Mesodermal cell (in vitro differentiated cells): ENCODE results near the gene MGAM2.

ENCODE experiments used
- H3K27ac ChIP-seq: 2 replicates; pipeline ENCODE4 v1.7.0; 2013; ENCODE audit warnings: mild to moderate bottlenecking, low read depth, low read length, moderate library complexity; ENCODE audit not compliant: severe bottlenecking
- H3K36me3 ChIP-seq: 2 replicates; pipeline ENCODE4 v1.7.1; 2013; ENCODE audit warnings: mild to moderate bottlenecking, low read length, moderate library complexity; ENCODE audit not compliant: control insufficient read depth, insufficient read depth
- H3K4me1 ChIP-seq: one replicate; pipeline ENCODE4 v1.7.1; 2013; ENCODE audit warnings: mild to moderate bottlenecking, low read length; ENCODE audit not compliant: insufficient read depth, control insufficient read depth, poor library complexity, severe bottlenecking
- H3K4me3 ChIP-seq: 2 replicates; pipeline ENCODE4 v1.7.0; 2013; ENCODE audit warnings: low read length, control low read depth, mild to moderate bottlenecking; ENCODE audit not compliant: insufficient read depth, poor library complexity, severe bottlenecking; ENCODE audit errors: extremely low read depth
- H3K9me3 ChIP-seq: 2 replicates; pipeline ENCODE4 v1.7.1; 2013; ENCODE audit warnings: mild to moderate bottlenecking, low read length, moderate library complexity; ENCODE audit not compliant: control insufficient read depth
- WGBS, 2 experiments: methylation state at CpG; one replicate each; pipeline ENCODE4 v1.1.5; 2013; ENCODE audit warnings: missing lambda C conversion rate in 2 of 2; ENCODE audit not compliant: insufficient coverage in 2 of 2; 5-methylcytosine and 5-hydroxymethylcytosine counted together

MGAM2 gene

GRCh38 chr7:142175594-142175993 is 64.1 kb downstream of the MGAM2 start:
- Histone ChIP-seq H3K9me3 (peaks cover 3% of the 10 kb centered on the region), H3K4me3 (no peak overlapping the region), H3K4me1 (peaks cover 4% of the 10 kb centered on the region), H3K36me3 (no peaks in the 10 kb centered on the region), H3K27ac (no peak overlapping the region)
- 63 to 80% methylated on average over 1 of the region's 3 CpGs for WGBS, 2 experiments

GRCh38 chr7:142176901-142177300 is 65.4 kb downstream of the MGAM2 start:
- 83 to 100% methylated on average over 1 of the region's 1 CpG for WGBS, 2 experiments
- H3K36me3 ChIP-seq: no peaks in the 10 kb centered on the region
- no peak overlapping the region for H3K4me3 ChIP-seq
- peaks cover 4% of the 10 kb centered on the region for H3K4me1 ChIP-seq
- H3K27ac ChIP-seq: no peak overlapping the region
- peaks cover 3% of the 10 kb centered on the region for H3K9me3 ChIP-seq

GRCh38 chr7:142177869-142178268 is 66.4 kb downstream of the MGAM2 start:
- Histone ChIP-seq H3K9me3 (peaks cover 3% of the 10 kb centered on the region), H3K4me1 (peaks cover 4% of the 10 kb centered on the region), H3K36me3 (no peaks in the 10 kb centered on the region), H3K27ac (no peak overlapping the region), H3K4me3 (no peak overlapping the region)

- H3K27ac ChIP-seq: no peak overlapping the region
- no CpG with 5 or more reads among the region's 1 CpG for WGBS, 2 experiments
- no peak overlapping the region for H3K4me3 ChIP-seq
- H3K4me1 ChIP-seq: peaks cover 4% of the 10 kb centered on the region
- no peaks in the 10 kb centered on the region for H3K36me3 ChIP-seq
- peaks cover 2% of the 10 kb centered on the region for H3K9me3 ChIP-seq
Measured at GRCh38 chr7:142180426-142180825, 68.9 kb downstream of the MGAM2 start.

GRCh38 chr7:142181211-142181610 is 69.7 kb downstream of the MGAM2 start:
- Histone ChIP-seq H3K9me3 (no peaks in the 10 kb centered on the region), H3K36me3 (no peaks in the 10 kb centered on the region), H3K27ac (no peak overlapping the region), H3K4me3 (no peak overlapping the region), H3K4me1 (peaks cover 4% of the 10 kb centered on the region)
- 94 to 100% methylated on average over 1 to 2 of the region's 2 CpGs for WGBS, 2 experiments

DNA sequence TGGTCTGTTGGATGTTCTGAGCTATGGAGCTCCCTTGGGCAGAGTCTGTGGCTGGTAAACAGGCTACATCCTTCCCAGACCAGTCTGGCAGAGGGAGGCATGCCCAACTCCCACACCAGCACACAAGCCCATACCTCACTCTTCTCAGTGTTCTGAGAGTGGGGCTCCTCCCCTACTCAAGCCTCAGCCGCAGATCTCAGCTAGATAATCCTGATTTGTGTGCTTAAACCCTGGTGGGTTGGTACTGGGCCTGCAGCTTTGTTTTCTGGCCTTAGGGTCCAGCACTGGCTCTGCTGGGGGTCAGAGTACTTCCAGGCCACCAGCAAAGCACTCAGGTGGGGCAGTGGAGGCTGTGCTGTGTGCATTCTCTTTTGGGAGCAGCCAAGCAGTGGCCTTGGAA is 70.4 kb downstream of the MGAM2 start:
- no peaks in the 10 kb centered on the region for H3K9me3 ChIP-seq
- WGBS, 2 experiments: 88% methylated on average over 1 of the region's 1 CpG; no CpG with 5 or more reads in 1 of the 2 experiments
- peaks cover 4% of the 10 kb centered on the region for H3K4me1 ChIP-seq
- no peak overlapping the region for H3K4me3 ChIP-seq
- no peak overlapping the region for H3K27ac ChIP-seq
- no peaks in the 10 kb centered on the region for H3K36me3 ChIP-seq

GRCh38 chr7:142185069-142185468 is 73.6 kb downstream of the MGAM2 start:
- Histone ChIP-seq H3K27ac (no peak overlapping the region), H3K36me3 (no peaks in the 10 kb centered on the region), H3K4me1 (no peaks in the 10 kb centered on the region), H3K4me3 (no peak overlapping the region), H3K9me3 (no peaks in the 10 kb centered on the region)
- 72% methylated on average over 2 of the region's 3 CpGs; no CpG with 5 or more reads in 1 of the 2 experiments for WGBS, 2 experiments

GRCh38 chr7:142185801-142186200 is 74.3 kb downstream of the MGAM2 start:
- H3K36me3 ChIP-seq: no peaks in the 10 kb centered on the region
- 84 to 86% methylated on average over 5 of the region's 5 CpGs for WGBS, 2 experiments
- H3K27ac ChIP-seq: no peak overlapping the region
- no peaks in the 10 kb centered on the region for H3K9me3 ChIP-seq
- no peaks in the 10 kb centered on the region for H3K4me1 ChIP-seq
- no peak overlapping the region for H3K4me3 ChIP-seq

GRCh38 chr7:142188154-142188553 is 76.6 kb downstream of the MGAM2 start:
- Histone ChIP-seq H3K4me3 (no peak overlapping the region), H3K36me3 (no peaks in the 10 kb centered on the region), H3K27ac (no peak overlapping the region), H3K4me1 (no peaks in the 10 kb centered on the region), H3K9me3 (no peaks in the 10 kb centered on the region)
- 50% methylated on average over 1 of the region's 2 CpGs; no CpG with 5 or more reads in 1 of the 2 experiments for WGBS, 2 experiments

DNA sequence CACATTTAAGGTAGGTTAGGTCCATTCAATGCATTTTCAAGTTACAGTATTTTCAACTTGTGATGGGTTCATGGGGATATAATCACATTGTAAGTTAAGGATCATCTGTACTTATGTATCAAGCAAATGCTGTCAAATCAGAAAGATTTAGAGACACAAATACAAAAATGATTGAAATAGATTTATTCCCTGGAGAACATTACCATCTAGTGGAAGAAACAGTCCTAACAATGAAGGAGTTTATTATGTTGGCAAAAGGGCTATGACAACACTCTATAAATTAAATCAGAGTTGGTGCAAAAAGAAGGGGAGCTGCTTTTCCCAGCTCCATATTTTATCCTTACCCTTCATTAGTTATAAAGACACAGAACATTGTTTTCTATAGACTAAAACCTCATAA is 77.3 kb downstream of the MGAM2 start:
- no peak overlapping the region for H3K4me3 ChIP-seq
- H3K27ac ChIP-seq: no peak overlapping the region
- H3K9me3 ChIP-seq: no peaks in the 10 kb centered on the region
- no peaks in the 10 kb centered on the region for H3K36me3 ChIP-seq
- no peaks in the 10 kb centered on the region for H3K4me1 ChIP-seq

- no peak overlapping the region for H3K27ac ChIP-seq
- no peak overlapping the region for H3K4me3 ChIP-seq
- no peaks in the 10 kb centered on the region for H3K4me1 ChIP-seq
- 85 to 100% methylated on average over 1 to 4 of the region's 4 CpGs for WGBS, 2 experiments
- no peaks in the 10 kb centered on the region for H3K36me3 ChIP-seq
- H3K9me3 ChIP-seq: no peaks in the 10 kb centered on the region
Measured at GRCh38 chr7:142194201-142194600, 82.7 kb downstream of the MGAM2 start.
